GM12878 (cell line): ENCODE measurements around the gene CSDE1. TPM values are rescaled to one million over a fixed set of nuclear protein-coding genes. Genes with fewer than 3 reads are reported as not detected.

Experiments
- ATAC-seq: fragments of 200-7000 bp; cut with Tn5 transposase; 3 replicates; pipeline ENCODE4 v1.9.1; 2020; ENCODE audit warnings: mild to moderate bottlenecking, moderate library complexity
- BruUV-seq: library from RNA; stranded (reverse); fragments of 400-500 nt; replicated peaks from 2 replicates; lab custom pipeline; 2021; lab: Mats Ljungman, UMichigan
- CTCF ChIA-PET: fragments of 300-600 bp; sonication (Branson Sonifier 250); formaldehyde crosslinking; extraction: SDS; loops from one replicate; lab custom pipeline; 2021; ENCODE audit warnings: inconsistent platforms; lab: Yijun Ruan, JAX
- POLR2A ChIA-PET: fragments of 350-600 bp; formaldehyde crosslinking; extraction: SDS; loops from one replicate; lab custom pipeline; 2021; ENCODE audit warnings: inconsistent platforms; lab: Charles Lee
- RAD21 ChIA-PET: fragments of 300-600 bp; sonication (Branson Sonifier 250); formaldehyde crosslinking; loops from one replicate; lab custom pipeline; 2023; ENCODE audit warnings: antibody characterized with exemption; ENCODE audit not compliant: unreplicated experiment; lab: Charles Lee
- SMC1A ChIA-PET: fragments of 300-600 bp; sonication (Branson Sonifier 250); formaldehyde crosslinking; loops from one replicate; lab custom pipeline; 2023; ENCODE audit not compliant: unreplicated experiment, uncharacterized antibody; lab: Charles Lee
- DNase-seq: peaks from one replicate; pipeline ENCODE4 v3.0.0-alpha.2; 2011; ENCODE audit warnings: low read depth, low spot score
- FAIRE-seq: peaks from 3 replicates; lab custom pipeline; 2011; peaks lifted over from hg19 to GRCh38; lab: Jason Lieb, UNC
- H2AFZ ChIP-seq: 2 replicates; pipeline ENCODE4 v1.6.0; 2011; ENCODE audit warnings: low read depth, low read length, control low read depth; ENCODE audit not compliant: control insufficient read depth
- H3K27ac ChIP-seq: 2 replicates; pipeline ENCODE4 v1.5.1; 2011; ENCODE audit warnings: control low read depth; ENCODE audit not compliant: control insufficient read depth, insufficient read depth
- H3K27me3 ChIP-seq, 2 experiments: replicated peaks in 1 of 2; 2 replicates each; pipeline versions ENCODE4 v1.6.0 to v1.6.1; 2011; ENCODE audit warnings: low read length in 1 of 2; ENCODE audit not compliant: control insufficient read depth in 2 of 2, insufficient read depth in 2 of 2
- H3K36me3 ChIP-seq, 2 experiments: 2 replicates each; pipeline ENCODE4 v1.5.1; 2011; ENCODE audit warnings: low read length in 1 of 2; ENCODE audit not compliant: control insufficient read depth in 2 of 2, insufficient read depth in 2 of 2
- H3K4me1 ChIP-seq: 2 replicates; pipeline ENCODE4 v1.6.1; 2011; ENCODE audit warnings: mild to moderate bottlenecking, low read length, moderate library complexity, mixed read lengths; ENCODE audit not compliant: control insufficient read depth, insufficient read depth
- H3K4me2 ChIP-seq: 2 replicates; pipeline ENCODE4 v1.6.0; 2011; ENCODE audit warnings: control low read depth; ENCODE audit not compliant: control insufficient read depth, insufficient read depth
- H3K4me3 ChIP-seq: fragments of 200-600 bp; sonication (generic); 2 replicates; pipeline ENCODE4 v1.5.1; 2016
- H3K79me2 ChIP-seq: 2 replicates; pipeline ENCODE4 v1.6.0; 2011; ENCODE audit warnings: low read length; ENCODE audit not compliant: control insufficient read depth, insufficient read depth
- H3K9ac ChIP-seq: 2 replicates; pipeline ENCODE4 v1.8.0; 2011; ENCODE audit warnings: low read length, control low read depth, mixed read lengths; ENCODE audit not compliant: control insufficient read depth, insufficient read depth
- H3K9me3 ChIP-seq: replicated peaks from 3 replicates; pipeline ENCODE4 v1.5.1; 2011; ENCODE audit warnings: mild to moderate bottlenecking, low read length; ENCODE audit not compliant: control insufficient read depth, insufficient read depth
- H4K20me1 ChIP-seq: 2 replicates; pipeline ENCODE4 v1.6.0; 2011; ENCODE audit not compliant: control insufficient read depth, insufficient read depth
- BCL11A ChIP-seq: IDR thresholded peaks from 2 replicates; pipeline ENCODE4 v1.6.1; 2011; ENCODE audit warnings: low read depth, low read length
- FOS ChIP-seq: IDR thresholded peaks from 3 replicates; pipeline ENCODE4 v1.6.1; 2011; ENCODE audit warnings: borderline replicate concordance; ENCODE audit not compliant: insufficient read length; ENCODE audit errors: extremely low read depth
- IKZF2 ChIP-seq, 2 experiments: fragments of 450-650 bp; IDR thresholded peaks; 2 replicates each; pipeline ENCODE4 v1.6.1; 2017; ENCODE audit warnings: mild to moderate bottlenecking in 2 of 2, moderate library complexity in 2 of 2
- MAX ChIP-seq: IDR thresholded peaks from 2 replicates; pipeline ENCODE4 v1.6.1; 2012; ENCODE audit warnings: low read depth, low read length, improper control_type of control experiment
- NR2C1 ChIP-seq: fragments of 450-650 bp; IDR thresholded peaks from 2 replicates; pipeline ENCODE4 v1.6.1; 2017; ENCODE audit warnings: antibody characterized with exemption, mild to moderate bottlenecking, moderate library complexity
- PAX8 ChIP-seq: fragments of 450-650 bp; IDR thresholded peaks from 2 replicates; pipeline ENCODE4 v1.6.1; 2017; ENCODE audit warnings: mild to moderate bottlenecking, moderate library complexity
- RB1 ChIP-seq: fragments of 450-650 bp; formaldehyde crosslinking; IDR thresholded peaks from 2 replicates; pipeline ENCODE4 v1.6.1; 2017; ENCODE audit warnings: mild to moderate bottlenecking, borderline replicate concordance
- TAF1 ChIP-seq: IDR thresholded peaks from 2 replicates; pipeline ENCODE4 v1.6.1; 2011; ENCODE audit warnings: mild to moderate bottlenecking, low read depth, low read length, borderline replicate concordance
- USF1 ChIP-seq: IDR thresholded peaks from 2 replicates; pipeline ENCODE4 v1.6.1; 2011; ENCODE audit warnings: borderline replicate concordance, low read depth, mild to moderate bottlenecking, moderate library complexity, mixed read lengths, low read length; ENCODE audit not compliant: insufficient read depth; ENCODE audit errors: extremely low read length
- WGBS: methylation state at CpG from one replicate; pipeline ENCODE4 v1.1.6; 2016; ENCODE audit warnings: low lambda C conversion rate; ENCODE audit not compliant: insufficient replicate concordance, insufficient coverage; ENCODE audit errors: missing lambda C conversion rate; 5-methylcytosine and 5-hydroxymethylcytosine counted together
- in situ Hi-C: fragments of 300-500 bp; cut with MboI; formaldehyde crosslinking; loops from 9 replicates; pipeline ENCODE4 v1.14.3; 2018; ENCODE audit warnings: mixed read lengths
- intact Hi-C: fragments of 100-400 bp; cut with micrococcal nuclease; formaldehyde crosslinking; loops from one replicate; pipeline ENCODE4 v1.14.2; 2022; ENCODE audit not compliant: unreplicated experiment
- polyA plus RNA-seq, 11 experiments: library from polyadenylated mRNA; depleted of rRNA in 4 of 11; unstranded in 6 of 11; stranded (reverse) in 5 of 11; fragments of >200 nt; fragmentation: Nextera tagmentation in 4 of 11; fragmentation: Illumina TruSeq in 1 of 11; extraction: Ambion mirVana in 4 of 11; extraction: Trizol in 1 of 11; gene quantifications; 1 replicate in 1 of 11; 2 replicates in 10 of 11; pipeline versions ENCODE4 v1.2.1 to v1.2.3, GENCODE V29; 2011 to 2016; ENCODE audit warnings: inconsistent platforms in 2 of 11, missing spikeins in 2 of 11, low read depth in 1 of 11
- total RNA-seq, 4 experiments: library from RNA; depleted of rRNA in 3 of 4; stranded (reverse); fragments of >200 nt in 3 of 4; fragmentation: Illumina TruSeq in 1 of 4; extraction: Trizol in 1 of 4; gene quantifications; 2 replicates each; pipeline versions ENCODE4 v1.2.1 to v1.2.3, GENCODE V29; 2013 to 2021

The CSDE1 gene
- total and polyA plus RNA-seq, 10 of the 15 experiments (the other 5 are each of a cell fraction or from before 2014, with no cell fraction given): 130 to 390 (median 246) TPM

- TF ChIP-seq USF1: no peak
Observed at GRCh38 chr1:114723457-114723856, 34.3 kb downstream of the CSDE1 start (continued).

GRCh38 chr1:114720492-114720891 is 37.3 kb downstream of the CSDE1 start:
- RAD21 ChIA-PET: no interaction called here
- Histone ChIP-seq H3K9me3 (no peaks in the 10 kb centered on the region), H3K4me3 (no peak overlapping the region), H3K27ac (no peak overlapping the region), H3K9ac (no peak overlapping the region), H4K20me1 (no peaks in the 10 kb centered on the region), H3K4me2 (no peak overlapping the region), H3K27me3 (no peaks in the 10 kb centered on the region), H3K79me2 (peaks cover 11% of the 10 kb centered on the region), H3K4me1 (no peaks in the 10 kb centered on the region), H2AFZ (no peak overlapping the region)
- ATAC-seq (no peak), FAIRE-seq (no peak), DNase-seq (no peak)
- POLR2A ChIA-PET: interaction anchor here (0.6 to 1.1 kb wide), 2 partner anchors 16 kb away, joined by 3 read pairs; no protein-coding TSS in a partner anchor
- intact Hi-C loops (no loop called here), in situ Hi-C loops (no loop called here)
- SMC1A ChIA-PET: interaction anchor here (0.8 to 1.7 kb wide), 4 partner anchors 10 to 357 kb away, joined by 3 to 6 read pairs (median 4); no protein-coding TSS in a partner anchor
- CTCF ChIA-PET: interaction anchor here (0.6 to 1.5 kb wide), 5 partner anchors 8 to 251 kb away, joined by 3 to 4 read pairs (median 3); no protein-coding TSS in a partner anchor
- WGBS: 96% methylated on average over 4 of the region's 4 CpGs
- TF ChIP-seq TAF1 (no peak), RB1 (no peak), IKZF2 (IDR thresholded peaks at IDR 0.05) (no peak), BCL11A (no peak), NR2C1 (no peak), MAX (no peak), PAX8 (no peak), FOS (no peak)
- TF ChIP-seq, all 136 proteins: peak for 0
- H3K36me3 ChIP-seq: peaks cover 12 to 34% of the 10 kb centered on the region in 2 experiments
- no TSS peak for BruUV-seq
